ENCODE data around the gene USP32. TPM values are rescaled to one million over a fixed set of nuclear protein-coding genes. Genes with fewer than 3 reads are reported as not detected.

USP32 gene
- total and polyA plus RNA-seq, 2 of the 8 experiments (the other 6 are each of a cell fraction or from before 2014, with no cell fraction given) = 29.6 to 112 TPM

- peak in 1 of 2 experiments; percentile 83 for DNase-seq (ENCODE audit: low read depth in 1 of 2, low spot score in 2 of 2)
- POLR2A ChIA-PET (ENCODE audit: partially characterized antibody) = interaction anchor here (0.6 to 3.1 kb wide), 8 partner anchors 8 to 400 kb away, joined by 3 to 23 read pairs (median 4); partner anchors contain the start of gene CA4
- no peak for TF ChIP-seq TCF12 (IDR thresholded peaks at IDR 0.05; ENCODE audit: low read depth, low read length)
- TF ChIP-seq CHD2 (IDR thresholded peaks at IDR 0.05; ENCODE audit: low read length) = peak; percentile 41; the same call in 1 of the 2 replicates
- peak; percentile 68 for TF ChIP-seq SP1 (IDR thresholded peaks at IDR 0.05; ENCODE audit: low read depth, low read length)
- TF ChIP-seq EGR1 (IDR thresholded peaks at IDR 0.05; ENCODE audit: borderline replicate concordance, low read depth, low read length) = 0 out of 2 replicates have a peak, but pooled peaks have one; percentile 22
- no peak for TF ChIP-seq CBX8 (IDR thresholded peaks at IDR 0.05; ENCODE audit: borderline replicate concordance, low read depth, low read length)
- peak in 1 of 2 experiments; percentile 78; a peak in 1 of 3 replicates for TF ChIP-seq EP300 (IDR thresholded peaks at IDR 0.05; ENCODE audit: borderline replicate concordance in 1 of 2, low read depth in 2 of 2, low read length in 2 of 2)
- peak; percentile 16; the same call in 1 of the 2 replicates for TF ChIP-seq RFX5 (IDR thresholded peaks at IDR 0.05; ENCODE audit: borderline replicate concordance, low read depth, low read length)
- TF ChIP-seq BCL11A (IDR thresholded peaks at IDR 0.05; ENCODE audit: low read depth in 2 of 2, low read length in 2 of 2) = no peak
- TF ChIP-seq, protein P1, sequence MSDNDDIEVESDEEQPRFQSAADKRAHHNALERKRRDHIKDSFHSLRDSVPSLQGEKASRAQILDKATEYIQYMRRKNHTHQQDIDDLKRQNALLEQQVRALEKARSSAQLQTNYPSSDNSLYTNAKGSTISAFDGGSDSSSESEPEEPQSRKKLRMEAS (IDR thresholded peaks at IDR 0.05) = peak; percentile 65; the same call in 1 of the 2 replicates
- TF ChIP-seq EZH2 (IDR thresholded peaks at IDR 0.05; ENCODE audit: low read depth, low read length, severe bottlenecking) = no peak
These were observed 230.2 kb downstream of the USP32 start for GRCh38 chr17:60161598-60162330.

More at GRCh38 chr17:60161598-60162330, 230.2 kb downstream of the USP32 start:
- peak overlapping the region; percentile 83 for H3K18ac ChIP-seq (ENCODE audit: extremely low read depth, low read length)
- FAIRE-seq = no peak
- 0 out of 2 replicates have a peak overlapping the region, but pooled peaks have one; percentile 59 for H2AK5ac ChIP-seq (ENCODE audit: low read depth, low read length)
- no peak overlapping the region for H2BK120ac ChIP-seq (replicated peaks; ENCODE audit: low read depth, low read length)
- no peaks in the 10 kb centered on the region for H3K79me1 ChIP-seq (ENCODE audit: low read depth, low read length)
- no peak overlapping the region for H2AFZ ChIP-seq (ENCODE audit: low read length)
- H4K20me1 ChIP-seq (replicated peaks in 1 of 2; ENCODE audit: control insufficient read depth in 1 of 2, insufficient read depth in 2 of 2, low read length in 2 of 2) = no peaks in the 10 kb centered on the region
- H3K4ac ChIP-seq (replicated peaks; ENCODE audit: insufficient read length, low read depth, low read length) = peak overlapping the region; percentile 60
- H3K9ac ChIP-seq (replicated peaks in 1 of 4; ENCODE audit: extremely low read depth in 1 of 4, low read depth in 3 of 4, low read length in 3 of 4) = no peak overlapping the region
- H3K23ac ChIP-seq (ENCODE audit: insufficient read length) = no peak overlapping the region
- no peaks in the 10 kb centered on the region for H3K79me2 ChIP-seq (ENCODE audit: control insufficient read depth in 1 of 2, insufficient read depth in 2 of 2, low read length in 2 of 2)
- CTCF ChIA-PET (ENCODE audit: partially characterized antibody) = interaction anchor here (0.9 to 9.0 kb wide), 8 partner anchors 9 to 403 kb away, joined by 3 to 148 read pairs (median 4); partner anchors contain the start of gene CA4
- no peak overlapping the region for H3K27ac ChIP-seq (ENCODE audit: low read depth, low read length)
- no peak overlapping the region for H4K5ac ChIP-seq (ENCODE audit: insufficient read length, low read depth, low read length)
- H3K36me3 ChIP-seq (ENCODE audit: control insufficient read depth in 2 of 4, insufficient read depth in 4 of 4, low read length in 3 of 4) = no peaks in the 10 kb centered on the region
- H3K4me1 ChIP-seq (replicated peaks in 1 of 4; ENCODE audit: control insufficient read depth in 3 of 4, insufficient read depth in 4 of 4, low read length in 3 of 4) = peaks cover 7 to 51% (median 33%) of the 10 kb centered on the region in 4 experiments
- peak overlapping the region; percentile 40; the same call in 1 of the 2 replicates for H2BK5ac ChIP-seq (ENCODE audit: low read depth, low read length)
- H3K4me2 ChIP-seq (ENCODE audit: insufficient read depth in 1 of 2, low read depth in 2 of 2, low read length in 2 of 2) = peak overlapping the region; percentile 57
- peaks cover 5% of the 10 kb centered on the region; the same call in 1 of the 2 replicates for H3K23me2 ChIP-seq (ENCODE audit: low read depth, low read length)
- WGBS, 2 experiments (ENCODE audit: extremely low coverage in 1 of 2, insufficient coverage in 1 of 2, insufficient read length in 1 of 2, insufficient replicate concordance in 2 of 2, low coverage in 1 of 2, low lambda C conversion rate in 2 of 2, missing lambda C conversion rate in 1 of 2) = 74% methylated on average over 8 of the region's 17 CpGs; no CpG with 5 or more reads in 1 of the 2 experiments
- peak overlapping the region in 2 of 4 experiments; percentile 2 to 38; a peak in 1 of 8 replicates for H3K4me3 ChIP-seq (ENCODE audit: extremely low read depth in 1 of 4, insufficient read depth in 2 of 4, low read depth in 3 of 4, low read length in 4 of 4)
- no peak overlapping the region for H3K56ac ChIP-seq (replicated peaks; ENCODE audit: insufficient read length, low read depth, low read length)
- H3K9me3 ChIP-seq (ENCODE audit: insufficient read depth in 2 of 2, low read depth in 1 of 2, low read length in 1 of 2) = no peaks in the 10 kb centered on the region
- no peak overlapping the region for H3K14ac ChIP-seq (ENCODE audit: insufficient read length)
- H4K91ac ChIP-seq (replicated peaks; ENCODE audit: insufficient read length, low read length) = peak overlapping the region; percentile 61
- H2BK15ac ChIP-seq (ENCODE audit: low read length) = peak overlapping the region; percentile 46; the same call in 1 of the 2 replicates
- H4K8ac ChIP-seq (ENCODE audit: extremely low read depth, insufficient read depth, low read length) = peak overlapping the region; percentile 41
- H2BK12ac ChIP-seq (ENCODE audit: low read depth, low read length) = peak overlapping the region; percentile 98
- H2BK20ac ChIP-seq (ENCODE audit: low read length) = peak overlapping the region; percentile 61
- H3K27me3 ChIP-seq (replicated peaks in 1 of 4; ENCODE audit: control insufficient read depth in 3 of 4, extremely low read depth in 1 of 4, insufficient read depth in 3 of 4, low read length in 3 of 4) = no peaks in the 10 kb centered on the region
